ENCODE data around the gene MECP2.

DNA sequence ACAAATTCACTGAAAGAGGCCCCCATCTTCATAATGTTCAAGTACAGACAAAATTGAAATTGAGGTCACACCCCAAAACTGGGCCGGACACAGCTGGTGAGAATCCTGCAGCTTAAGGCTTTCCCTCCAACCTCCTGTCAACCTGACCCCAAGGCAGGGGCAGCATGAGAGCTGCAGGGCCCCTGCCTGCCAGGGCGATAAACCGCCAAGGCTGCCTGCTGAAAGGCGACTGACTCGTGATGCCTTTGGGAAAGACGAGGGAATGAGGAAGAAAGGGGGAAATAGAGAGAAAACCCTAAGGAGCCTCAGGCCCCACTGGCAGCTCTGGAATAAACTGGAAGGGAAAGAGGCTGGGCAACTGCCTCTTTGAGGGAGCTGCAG lies 70.5 kb downstream of the MECP2 start:
- TF ChIP-seq ZFP3 (CRISPR knock-in tag; IDR thresholded peaks at IDR 0.05): no peak
- TF ChIP-seq RARB (CRISPR knock-in tag; IDR thresholded peaks at IDR 0.05): no peak
- TF ChIP-seq, protein P1, sequence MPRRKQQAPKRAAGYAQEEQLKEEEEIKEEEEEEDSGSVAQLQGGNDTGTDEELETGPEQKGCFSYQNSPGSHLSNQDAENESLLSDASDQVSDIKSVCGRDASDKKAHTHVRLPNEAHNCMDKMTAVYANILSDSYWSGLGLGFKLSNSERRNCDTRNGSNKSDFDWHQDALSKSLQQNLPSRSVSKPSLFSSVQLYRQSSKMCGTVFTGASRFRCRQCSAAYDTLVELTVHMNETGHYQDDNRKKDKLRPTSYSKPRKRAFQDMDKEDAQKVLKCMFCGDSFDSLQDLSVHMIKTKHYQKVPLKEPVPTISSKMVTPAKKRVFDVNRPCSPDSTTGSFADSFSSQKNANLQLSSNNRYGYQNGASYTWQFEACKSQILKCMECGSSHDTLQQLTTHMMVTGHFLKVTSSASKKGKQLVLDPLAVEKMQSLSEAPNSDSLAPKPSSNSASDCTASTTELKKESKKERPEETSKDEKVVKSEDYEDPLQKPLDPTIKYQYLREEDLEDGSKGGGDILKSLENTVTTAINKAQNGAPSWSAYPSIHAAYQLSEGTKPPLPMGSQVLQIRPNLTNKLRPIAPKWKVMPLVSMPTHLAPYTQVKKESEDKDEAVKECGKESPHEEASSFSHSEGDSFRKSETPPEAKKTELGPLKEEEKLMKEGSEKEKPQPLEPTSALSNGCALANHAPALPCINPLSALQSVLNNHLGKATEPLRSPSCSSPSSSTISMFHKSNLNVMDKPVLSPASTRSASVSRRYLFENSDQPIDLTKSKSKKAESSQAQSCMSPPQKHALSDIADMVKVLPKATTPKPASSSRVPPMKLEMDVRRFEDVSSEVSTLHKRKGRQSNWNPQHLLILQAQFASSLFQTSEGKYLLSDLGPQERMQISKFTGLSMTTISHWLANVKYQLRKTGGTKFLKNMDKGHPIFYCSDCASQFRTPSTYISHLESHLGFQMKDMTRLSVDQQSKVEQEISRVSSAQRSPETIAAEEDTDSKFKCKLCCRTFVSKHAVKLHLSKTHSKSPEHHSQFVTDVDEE (CRISPR knock-in tag; IDR thresholded peaks at IDR 0.05): no peak
- no peak for TF ChIP-seq SNAI2 (CRISPR knock-in tag; IDR thresholded peaks at IDR 0.05)
- TF ChIP-seq ARNTL (CRISPR knock-in tag; IDR thresholded peaks at IDR 0.05; ENCODE audit: borderline replicate concordance, low read depth): no peak
- TF ChIP-seq GLIS3 (CRISPR knock-in tag; IDR thresholded peaks at IDR 0.05): no peak
- TF ChIP-seq, protein P2, sequence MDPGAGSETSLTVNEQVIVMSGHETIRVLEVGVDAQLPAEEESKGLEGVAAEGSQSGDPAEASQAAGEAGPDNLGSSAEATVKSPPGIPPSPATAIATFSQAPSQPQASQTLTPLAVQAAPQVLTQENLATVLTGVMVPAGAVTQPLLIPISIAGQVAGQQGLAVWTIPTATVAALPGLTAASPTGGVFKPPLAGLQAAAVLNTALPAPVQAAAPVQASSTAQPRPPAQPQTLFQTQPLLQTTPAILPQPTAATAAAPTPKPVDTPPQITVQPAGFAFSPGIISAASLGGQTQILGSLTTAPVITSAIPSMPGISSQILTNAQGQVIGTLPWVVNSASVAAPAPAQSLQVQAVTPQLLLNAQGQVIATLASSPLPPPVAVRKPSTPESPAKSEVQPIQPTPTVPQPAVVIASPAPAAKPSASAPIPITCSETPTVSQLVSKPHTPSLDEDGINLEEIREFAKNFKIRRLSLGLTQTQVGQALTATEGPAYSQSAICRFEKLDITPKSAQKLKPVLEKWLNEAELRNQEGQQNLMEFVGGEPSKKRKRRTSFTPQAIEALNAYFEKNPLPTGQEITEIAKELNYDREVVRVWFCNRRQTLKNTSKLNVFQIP (CRISPR knock-in tag; IDR thresholded peaks at IDR 0.05; ENCODE audit: borderline replicate concordance, low read depth): no peak
- no peak for TF ChIP-seq ZNF565 (CRISPR knock-in tag; conservative IDR thresholded peaks at IDR 0.05; ENCODE audit: low read depth)
- TF ChIP-seq, protein P3, sequence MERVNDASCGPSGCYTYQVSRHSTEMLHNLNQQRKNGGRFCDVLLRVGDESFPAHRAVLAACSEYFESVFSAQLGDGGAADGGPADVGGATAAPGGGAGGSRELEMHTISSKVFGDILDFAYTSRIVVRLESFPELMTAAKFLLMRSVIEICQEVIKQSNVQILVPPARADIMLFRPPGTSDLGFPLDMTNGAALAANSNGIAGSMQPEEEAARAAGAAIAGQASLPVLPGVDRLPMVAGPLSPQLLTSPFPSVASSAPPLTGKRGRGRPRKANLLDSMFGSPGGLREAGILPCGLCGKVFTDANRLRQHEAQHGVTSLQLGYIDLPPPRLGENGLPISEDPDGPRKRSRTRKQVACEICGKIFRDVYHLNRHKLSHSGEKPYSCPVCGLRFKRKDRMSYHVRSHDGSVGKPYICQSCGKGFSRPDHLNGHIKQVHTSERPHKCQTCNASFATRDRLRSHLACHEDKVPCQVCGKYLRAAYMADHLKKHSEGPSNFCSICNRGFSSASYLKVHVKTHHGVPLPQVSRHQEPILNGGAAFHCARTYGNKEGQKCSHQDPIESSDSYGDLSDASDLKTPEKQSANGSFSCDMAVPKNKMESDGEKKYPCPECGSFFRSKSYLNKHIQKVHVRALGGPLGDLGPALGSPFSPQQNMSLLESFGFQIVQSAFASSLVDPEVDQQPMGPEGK (CRISPR knock-in tag; IDR thresholded peaks at IDR 0.05; ENCODE audit: borderline replicate concordance): no peak
- no peak for TF ChIP-seq PPARA (CRISPR knock-in tag; IDR thresholded peaks at IDR 0.05; ENCODE audit: borderline replicate concordance)
- no peak for TF ChIP-seq ESRRG (CRISPR knock-in tag; IDR thresholded peaks at IDR 0.05)
- no peak for TF ChIP-seq OSR1 (CRISPR knock-in tag; IDR thresholded peaks at IDR 0.05)
- TF ChIP-seq, protein P4, sequence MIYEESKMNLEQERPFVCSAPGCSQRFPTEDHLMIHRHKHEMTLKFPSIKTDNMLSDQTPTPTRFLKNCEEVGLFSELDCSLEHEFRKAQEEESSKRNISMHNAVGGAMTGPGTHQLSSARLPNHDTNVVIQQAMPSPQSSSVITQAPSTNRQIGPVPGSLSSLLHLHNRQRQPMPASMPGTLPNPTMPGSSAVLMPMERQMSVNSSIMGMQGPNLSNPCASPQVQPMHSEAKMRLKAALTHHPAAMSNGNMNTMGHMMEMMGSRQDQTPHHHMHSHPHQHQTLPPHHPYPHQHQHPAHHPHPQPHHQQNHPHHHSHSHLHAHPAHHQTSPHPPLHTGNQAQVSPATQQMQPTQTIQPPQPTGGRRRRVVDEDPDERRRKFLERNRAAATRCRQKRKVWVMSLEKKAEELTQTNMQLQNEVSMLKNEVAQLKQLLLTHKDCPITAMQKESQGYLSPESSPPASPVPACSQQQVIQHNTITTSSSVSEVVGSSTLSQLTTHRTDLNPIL (CRISPR knock-in tag; IDR thresholded peaks at IDR 0.05; ENCODE audit: low read depth): no peak

All from SK-N-SH treated with all-trans-retinoic acid at 6 μM for 48 hours (cell line).